NCI-H748 (cell line): ENCODE measurements around the gene FREM3.
A peak's percentile ranks its signal among the peaks of the same experiment; 100 is the strongest.
"Not testable (repeated sequence)": the region's sequence is repeated elsewhere in the genome, so short reads cannot be mapped to it uniquely, and the experiment has no call there.

ENCODE experiments used
- DNase-seq: peaks from one replicate; lab custom pipeline; 2025; ENCODE audit not compliant: unreplicated experiment; lab: John Stamatoyannopoulos, UW

Gene FREM3

GRCh38 chr4:143586080-143586479, 114.4 kb downstream of the FREM3 start:
- no peak for DNase-seq

GRCh38 chr4:143585548-143585947, 114.9 kb downstream of the FREM3 start:
- DNase-seq = no peak

DNA sequence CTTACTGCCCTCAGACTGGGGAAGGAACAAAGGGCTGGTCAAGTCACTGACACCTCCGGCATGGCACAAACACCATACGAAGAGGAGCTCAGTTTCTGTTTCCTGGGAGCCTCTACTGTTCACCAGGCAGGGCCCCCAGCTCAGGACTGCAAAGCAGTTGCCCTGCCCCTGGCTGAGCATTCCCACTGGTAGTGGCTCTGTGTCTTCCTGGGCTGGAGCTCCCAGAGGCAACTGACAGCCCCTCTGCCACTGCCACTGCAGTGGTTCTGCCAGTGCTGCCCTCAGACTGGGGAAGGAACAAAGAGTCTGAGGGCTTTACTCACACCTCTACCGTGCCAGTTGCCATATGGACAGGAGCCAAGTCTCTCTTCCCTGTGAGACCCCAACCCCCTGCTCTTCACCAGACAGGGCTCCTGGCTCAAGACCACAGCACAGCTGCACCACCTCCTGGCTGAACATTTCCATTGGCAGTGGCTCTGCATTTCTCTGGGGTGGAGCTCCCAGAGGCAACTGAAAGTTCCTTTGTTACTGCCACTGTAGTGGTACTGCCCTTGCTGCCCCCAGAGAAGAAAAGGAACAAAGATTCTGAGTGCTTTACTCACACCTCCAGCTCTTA, 119.0 kb downstream of the FREM3 start:
- DNase-seq = no peak

- no peak for DNase-seq
These were observed 125.1 kb downstream of the FREM3 start for GRCh38 chr4:143575331-143575730.

DNA sequence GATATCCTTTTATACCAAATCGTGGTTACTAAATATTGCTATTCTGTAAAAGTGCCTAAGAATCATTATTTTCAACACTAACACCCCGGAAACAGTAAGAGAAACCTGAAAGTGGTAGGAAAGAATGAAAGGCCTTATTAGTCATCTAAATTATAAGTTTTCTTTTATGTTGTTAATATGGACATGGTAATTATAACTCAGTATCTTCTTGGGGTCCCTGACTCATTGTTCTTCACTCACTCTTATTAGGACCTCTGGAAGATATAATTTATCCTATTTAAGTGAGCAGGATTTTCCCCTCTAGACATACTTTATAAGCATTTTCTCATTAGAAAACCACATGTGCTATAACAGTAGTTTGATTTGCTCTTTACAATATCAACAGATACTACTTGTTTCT, 136.0 kb downstream of the FREM3 start:
- no peak for DNase-seq

GRCh38 chr4:143559757-143560147, 140.7 kb downstream of the FREM3 start:
- DNase-seq = peak; percentile 67

- peak; percentile 91 for DNase-seq
These were observed 141.4 kb downstream of the FREM3 start for GRCh38 chr4:143558823-143559756.

DNA sequence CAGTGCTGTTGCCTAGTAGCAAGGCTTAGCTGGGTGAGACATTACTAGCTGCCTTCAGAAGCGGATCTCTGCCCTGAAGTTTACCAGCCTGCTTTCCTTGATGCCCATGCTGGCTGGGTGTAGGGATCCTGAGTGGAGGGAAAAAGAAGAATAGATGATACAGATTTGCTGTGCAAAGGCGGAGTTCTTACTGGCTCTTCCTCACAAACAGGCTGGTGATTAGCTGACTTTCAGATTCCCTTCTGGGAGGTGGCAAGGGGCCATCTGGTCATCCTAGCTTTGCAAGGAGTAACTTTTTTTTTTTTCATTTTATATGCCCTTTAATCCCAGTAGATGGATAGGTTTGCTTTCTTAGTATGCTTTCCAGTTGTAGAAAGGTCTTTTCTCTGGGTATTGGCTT, 142.2 kb downstream of the FREM3 start:
- DNase-seq = no peak

GRCh38 chr4:143555676-143556075, 144.8 kb downstream of the FREM3 start:
- DNase-seq = no peak

- no peak for DNase-seq
These were observed 145.5 kb downstream of the FREM3 start for GRCh38 chr4:143554728-143555597.

- DNase-seq = no peak
These were observed 150.5 kb downstream of the FREM3 start for GRCh38 chr4:143549928-143550327.

DNA sequence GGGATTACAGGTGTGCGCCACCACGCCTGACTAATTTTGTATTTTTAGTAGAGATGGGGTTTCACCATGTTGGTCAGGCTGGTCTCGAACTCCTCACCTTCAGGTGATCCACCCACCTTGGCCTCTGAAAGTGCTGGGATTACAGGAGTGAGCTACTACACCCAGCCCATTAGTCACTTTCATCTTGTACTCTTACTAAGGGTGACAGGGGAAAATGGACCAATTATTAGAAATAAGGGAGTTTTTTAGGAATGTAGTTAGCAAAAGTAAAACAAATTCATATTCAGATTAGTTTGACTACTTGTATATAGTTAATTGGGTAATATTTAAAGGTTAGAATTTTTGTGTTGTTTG, 160.8 kb downstream of the FREM3 start:
- no peak for DNase-seq

DNA sequence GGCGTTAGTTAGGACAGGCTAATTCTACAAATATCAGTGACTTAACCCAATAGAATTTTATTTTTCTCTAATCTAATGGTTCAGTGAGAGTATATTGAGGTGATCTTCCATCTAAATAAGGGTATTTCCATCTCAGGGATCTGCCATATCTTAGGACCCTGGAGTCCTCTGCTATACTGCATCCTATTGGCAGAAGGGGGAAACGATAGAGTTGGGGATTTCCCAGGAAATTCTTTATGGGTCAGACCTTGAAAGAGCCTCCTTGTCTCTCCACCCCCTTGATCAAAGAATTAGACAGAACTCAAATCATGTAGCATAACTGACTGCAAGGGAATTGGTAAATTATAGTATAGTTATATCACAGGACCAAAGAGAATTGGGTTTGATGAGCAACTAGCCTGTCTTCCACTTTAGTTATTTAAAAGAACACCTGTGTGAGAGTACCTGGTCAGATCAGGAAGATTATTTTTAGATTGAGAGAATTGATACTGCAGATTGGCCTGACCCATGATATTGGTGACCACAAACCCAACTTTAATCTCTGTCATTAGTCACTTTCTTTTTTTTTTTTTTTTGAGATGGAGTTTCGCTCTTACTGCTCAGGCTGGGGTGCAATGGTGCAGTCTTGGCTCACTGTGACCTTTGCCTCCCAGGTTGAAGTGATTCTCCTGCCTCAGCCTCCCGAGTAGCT, 161.4 kb downstream of the FREM3 start:
- DNase-seq = no peak

- DNase-seq = no peak
These were observed 168.5 kb downstream of the FREM3 start for GRCh38 chr4:143531788-143532491.

GRCh38 chr4:143531380-143531779, 169.1 kb downstream of the FREM3 start:
- no peak for DNase-seq

DNA sequence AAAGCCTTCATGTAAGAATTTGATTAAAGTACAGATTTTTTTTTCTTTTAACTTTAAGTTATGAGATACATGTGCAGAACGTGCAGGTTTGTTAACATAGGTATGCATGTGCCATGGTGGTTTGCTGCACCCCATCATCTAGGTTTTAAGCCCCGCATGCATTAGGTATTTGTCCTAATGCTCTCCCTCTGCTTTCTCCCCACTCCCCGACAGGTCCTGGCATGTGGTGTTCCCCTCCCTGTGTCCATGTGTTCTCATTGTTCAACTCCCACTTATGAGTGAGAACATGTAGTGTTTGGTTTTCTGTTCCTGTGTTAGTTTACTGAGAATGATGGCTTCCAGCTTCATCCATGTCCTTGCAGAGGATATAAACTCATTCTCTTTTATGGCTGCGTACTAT, 172.4 kb downstream of the FREM3 start:
- DNase-seq = not testable (repeated sequence)
